Stimulated activated CD8-positive, alpha-beta memory T cell treated with anti-CD3 and anti-CD28 coated beads, Interleukin-15, amount 100 ng/mL, for 4 hours (primary cell): ENCODE data around the gene TSPO2.

ENCODE experiments used
- DNase-seq, 2 donors: peaks; one replicate each; pipeline ENCODE4 v3.0.0-alpha.2; 2020; ENCODE audit warnings: low read depth in 2 of 2

Gene TSPO2

GRCh38 chr6:41050536-41050935 lies 8.3 kb downstream of the TSPO2 start:
- no peak for DNase-seq

GRCh38 chr6:41051873-41052272 lies 9.6 kb downstream of the TSPO2 start:
- no peak for DNase-seq

DNA sequence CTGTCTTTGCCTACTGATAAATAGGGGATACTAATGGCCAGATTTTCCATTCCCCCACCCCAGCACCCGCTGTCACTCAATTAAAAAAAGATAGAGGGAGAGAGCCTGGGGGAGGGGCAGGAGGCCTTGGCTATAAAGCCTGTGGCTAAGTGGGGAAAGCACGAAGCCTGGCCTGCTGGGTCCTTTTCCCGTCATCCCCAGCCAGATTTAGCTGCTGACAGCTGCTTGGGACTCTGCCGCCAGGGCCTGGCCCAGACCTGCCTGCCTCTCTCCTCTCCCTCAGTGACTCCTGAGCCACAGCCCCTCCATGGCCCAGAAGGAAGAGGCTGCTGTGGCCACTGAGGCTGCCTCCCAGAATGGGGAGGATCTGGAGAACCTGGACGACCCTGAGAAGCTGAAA lies 10.8 kb downstream of the TSPO2 start, which contains the start of gene APOBEC2:
APOBEC2 (plus strand) TSS at position 162 of the 400 bp plus-strand sequence; CDS start at position 308, 146 bp downstream.
- no peak for DNase-seq

- DNase-seq = no peak
These were observed 12.2 kb downstream of the TSPO2 start for GRCh38 chr6:41054511-41054910.

DNA sequence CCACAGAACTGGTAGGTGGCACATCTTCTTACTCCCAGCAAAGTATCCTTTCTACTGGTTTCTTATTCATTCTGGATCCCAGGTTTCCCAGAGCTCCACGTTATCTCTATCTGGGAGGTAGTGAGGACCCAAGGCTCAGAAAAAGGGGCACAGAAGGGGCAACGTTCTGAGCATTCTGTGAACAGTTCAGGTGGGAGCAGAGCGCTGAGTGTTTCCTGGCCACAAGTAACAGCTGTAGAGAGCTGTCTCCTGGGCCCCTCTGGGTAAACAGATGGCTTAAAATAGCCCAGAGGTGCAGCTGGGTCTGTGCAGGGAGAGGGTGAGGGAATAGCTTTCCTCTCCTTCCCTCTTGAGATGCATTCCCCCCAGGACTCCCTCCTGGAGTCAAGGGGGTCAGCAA lies 12.9 kb downstream of the TSPO2 start:
- DNase-seq = no peak

GRCh38 chr6:41056768-41057490 lies 14.7 kb downstream of the TSPO2 start:
- no peak for DNase-seq

- DNase-seq = no peak
These were observed 16.5 kb downstream of the TSPO2 start for GRCh38 chr6:41058783-41059181.

- DNase-seq = no peak
These were observed 17.3 kb downstream of the TSPO2 start for GRCh38 chr6:41059556-41059955.

- no peak for DNase-seq
These were observed 19.0 kb downstream of the TSPO2 start for GRCh38 chr6:41061196-41061726.

- DNase-seq = no peak
These were observed 19.8 kb downstream of the TSPO2 start for GRCh38 chr6:41062056-41062455.

- no peak for DNase-seq
These were observed 21.6 kb downstream of the TSPO2 start for GRCh38 chr6:41063884-41064285.

GRCh38 chr6:41064841-41065240 lies 22.6 kb downstream of the TSPO2 start:
- no peak for DNase-seq

DNA sequence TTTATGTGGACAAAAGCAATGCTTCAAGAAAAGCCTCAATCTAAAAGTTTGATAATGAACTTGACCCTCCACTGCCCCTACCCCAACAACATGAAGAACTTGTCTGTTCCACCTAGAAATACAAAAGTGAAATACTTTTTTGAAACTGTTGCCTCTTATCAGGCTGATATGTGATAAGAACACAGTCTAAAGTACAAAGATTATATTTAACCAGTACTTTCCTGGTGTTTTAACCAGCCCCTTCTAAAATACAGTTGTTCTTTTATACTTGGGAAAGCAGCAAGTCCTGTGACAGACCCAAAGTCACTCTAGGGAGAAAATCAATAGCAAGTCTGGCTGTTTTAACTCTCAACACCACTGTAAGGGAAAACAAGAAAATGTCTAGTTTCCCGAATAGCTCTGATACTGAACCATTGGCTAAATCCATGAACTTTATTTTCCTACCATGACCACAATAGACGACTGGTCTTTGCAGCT lies 23.3 kb downstream of the TSPO2 start:
- no peak for DNase-seq

DNA sequence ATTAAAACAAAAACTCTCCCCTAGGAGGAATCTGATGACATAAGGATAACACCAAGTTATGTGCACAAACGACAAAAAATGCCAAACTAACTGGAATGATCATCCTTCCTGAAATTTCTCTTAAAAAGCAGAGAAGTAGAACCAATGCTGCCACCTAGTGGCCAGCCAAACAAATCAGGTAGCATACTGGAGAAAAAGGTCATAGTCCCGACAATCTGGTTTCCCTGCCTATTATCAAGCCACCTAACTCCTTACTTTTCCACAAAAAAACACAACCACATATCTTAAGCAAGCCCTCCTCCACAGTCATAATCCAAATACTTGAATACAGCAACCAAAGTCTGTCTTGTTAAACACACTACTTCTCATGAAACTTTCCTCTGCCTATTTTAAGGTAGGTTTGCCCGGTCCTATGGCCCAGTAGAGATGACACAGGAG lies 24.6 kb downstream of the TSPO2 start:
- peak in 1 of 2 donors; percentile 11 for DNase-seq

DNA sequence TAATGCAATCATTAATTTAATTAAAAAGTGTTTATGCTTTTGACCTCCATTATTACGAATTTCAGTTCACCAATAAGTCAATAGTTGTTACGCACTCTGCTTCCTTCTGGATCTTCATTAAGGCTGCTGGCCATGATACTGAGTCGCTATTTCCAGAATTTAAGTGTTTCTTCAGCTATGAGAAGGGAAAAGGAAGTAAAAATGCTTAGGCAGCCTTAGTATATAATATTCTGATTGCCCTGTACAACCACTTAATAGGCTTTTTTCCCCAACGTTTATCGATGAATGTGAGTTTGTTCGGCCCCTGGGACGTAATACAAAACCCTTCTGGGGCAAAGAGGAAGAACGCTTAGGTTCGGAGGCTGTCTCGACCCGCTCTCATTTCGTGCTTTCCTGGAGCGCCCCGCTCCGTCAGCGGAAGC lies 29.2 kb downstream of the TSPO2 start:
- DNase-seq = no peak

DNA sequence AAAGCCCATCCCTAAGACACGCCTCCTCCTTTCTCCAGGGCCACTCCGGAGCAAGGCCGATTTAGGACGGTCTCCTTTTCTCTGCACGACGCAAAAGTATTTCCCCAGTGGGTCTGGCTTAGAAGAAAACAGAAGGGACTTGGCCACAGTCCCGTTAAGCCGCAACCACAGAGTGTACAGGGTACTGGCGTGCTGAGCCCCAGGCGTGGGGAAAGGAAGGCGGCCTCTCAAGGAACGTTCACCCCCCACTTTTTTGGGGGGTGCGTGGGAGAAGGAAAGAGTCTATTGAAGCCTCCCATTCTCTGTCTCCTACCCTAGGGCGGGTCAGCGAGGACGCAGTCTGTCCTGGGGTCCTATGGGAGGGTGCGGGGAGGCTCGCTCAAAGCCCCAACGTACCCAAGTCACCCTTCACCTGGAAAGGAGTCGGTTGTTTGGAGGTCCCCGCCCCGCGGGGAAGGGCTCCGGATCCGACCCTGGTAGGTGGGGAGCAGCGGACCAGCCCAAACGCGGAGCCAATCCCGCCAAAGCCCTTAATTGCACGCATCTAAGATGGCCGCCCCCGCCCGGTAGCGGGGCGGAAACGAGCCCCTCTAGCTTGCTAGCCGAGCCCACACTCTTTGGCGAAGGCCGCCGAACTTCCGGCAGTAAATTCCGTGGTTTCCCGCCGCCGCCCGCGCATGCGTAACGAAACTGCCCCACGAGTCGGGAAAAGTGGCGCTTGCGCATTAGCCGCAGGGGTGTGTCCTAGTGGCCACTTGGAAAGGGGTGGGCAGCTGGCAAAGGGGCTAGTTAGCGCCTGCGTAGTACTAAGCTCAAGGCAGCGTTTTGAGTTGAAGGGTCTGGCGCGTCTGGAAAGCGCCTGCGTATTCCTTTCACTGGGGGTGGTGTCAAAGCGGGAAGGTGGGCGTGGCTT lies 29.9 kb downstream of the TSPO2 start, which contains the start of gene OARD1:
OARD1 (minus strand) TSS at position 434 of the 913 bp plus-strand sequence. CDS start 722 bp downstream, outside the sequence.
- DNase-seq = peak; percentile 99 to 100

DNA sequence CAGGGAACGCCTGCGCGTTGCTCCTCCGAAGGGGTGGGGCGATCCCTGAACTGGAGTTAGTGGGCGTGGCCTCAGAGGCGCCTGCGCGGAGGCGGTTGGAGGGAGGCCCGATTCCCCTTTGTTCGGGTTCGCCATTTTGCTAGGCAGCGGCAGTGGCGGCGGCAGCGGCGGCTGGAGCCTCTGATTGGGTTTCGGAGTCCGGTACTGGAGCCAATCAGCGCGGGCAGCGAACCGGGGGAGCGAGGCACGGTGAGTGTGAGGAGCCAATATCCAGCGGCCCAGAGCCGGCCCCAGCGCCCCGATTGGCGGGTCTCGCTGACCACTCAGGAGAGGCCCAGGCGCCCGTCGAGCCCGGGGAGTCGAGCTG lies 30.6 kb downstream of the TSPO2 start, which contains the start of gene NFYA:
NFYA (plus strand) TSS at position 139 of the 367 bp plus-strand sequence. CDS start 6,116 bp downstream, outside the sequence.
- peak in 1 of 2 donors; percentile 99 for DNase-seq

DNA sequence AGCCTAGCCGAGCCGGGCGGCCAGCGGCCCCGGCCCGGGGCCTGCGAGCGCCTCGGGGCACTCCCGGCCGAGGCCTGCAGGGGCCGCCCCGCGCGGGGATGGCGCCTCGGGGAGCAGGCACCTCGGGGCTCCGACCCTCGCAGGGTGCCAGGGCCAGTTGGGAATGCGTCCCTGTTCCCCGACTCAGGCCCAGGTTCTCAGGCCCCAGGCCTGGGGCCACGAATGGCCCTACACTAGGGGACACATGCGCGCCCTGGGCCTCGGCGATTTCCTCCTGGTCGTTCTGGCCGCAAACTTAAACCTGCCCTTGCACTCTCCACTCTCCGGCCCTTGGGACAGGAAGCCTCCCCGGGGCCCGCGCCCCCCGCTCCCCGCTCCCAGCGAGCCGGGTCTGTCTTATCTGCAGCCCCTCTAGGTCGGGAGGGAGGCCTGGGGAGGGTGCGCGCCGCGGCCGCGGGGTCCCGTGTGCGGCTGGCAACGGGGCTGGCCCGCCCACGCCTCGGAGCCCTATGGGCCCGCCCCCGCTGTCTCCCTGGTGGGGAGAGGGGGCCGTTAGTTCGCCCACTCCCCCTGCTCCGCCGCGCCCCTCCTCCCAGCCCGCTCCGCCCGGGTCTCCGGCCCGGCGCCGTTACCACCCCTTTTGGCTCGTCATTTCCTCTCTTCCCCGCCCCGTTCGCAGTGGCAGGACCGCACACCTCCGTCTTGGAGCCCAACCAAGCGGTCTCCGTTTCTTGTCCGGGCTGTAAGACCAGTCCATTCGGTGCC lies 31.1 kb downstream of the TSPO2 start:
- DNase-seq = peak; percentile 64 to 71

DNA sequence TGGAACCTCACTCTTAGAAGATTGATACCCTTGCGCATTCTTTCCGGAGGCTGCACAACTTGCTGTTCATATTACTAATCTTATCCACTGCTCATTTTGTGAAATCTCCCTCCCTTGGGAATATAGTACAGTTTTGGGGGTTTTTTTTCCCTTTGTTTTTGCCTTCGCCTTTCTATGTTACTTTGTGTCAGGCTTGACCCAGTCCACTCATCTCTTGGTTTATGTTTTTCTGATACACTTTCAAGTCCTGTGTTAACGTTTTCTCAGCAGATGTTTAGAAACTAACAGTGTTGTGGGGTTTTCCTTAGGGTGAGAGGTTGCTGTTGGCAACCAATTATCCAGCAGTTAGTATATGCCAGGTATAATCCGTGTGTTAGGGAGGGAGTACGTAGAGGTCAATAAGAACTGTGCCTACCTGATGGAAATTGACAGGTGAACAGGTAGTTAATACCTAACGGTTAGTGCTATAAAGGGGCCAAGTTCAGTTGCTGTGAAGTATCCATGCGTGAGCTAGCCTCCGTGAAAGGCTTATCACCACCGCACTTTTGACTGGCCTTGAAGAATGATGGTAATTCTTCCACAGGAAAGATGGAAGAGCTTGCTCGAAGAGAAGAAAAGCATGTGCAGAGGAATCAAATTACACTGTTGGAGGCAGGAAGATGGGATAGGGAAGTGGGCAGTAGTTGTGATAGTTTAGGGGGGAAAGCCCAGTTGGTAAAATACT lies 31.9 kb downstream of the TSPO2 start:
- DNase-seq = no peak

GRCh38 chr6:41074692-41075436 lies 32.6 kb downstream of the TSPO2 start:
- DNase-seq = no peak
